Upper lobe of right lung (tissue), 1 donor: ENCODE measurements around the gene BCAS3. TPM values are rescaled to one million over a fixed set of nuclear protein-coding genes. Genes with fewer than 3 reads are reported as not detected.

ENCODE experiments used
- ATAC-seq: fragments of 200-7000 bp; cut with Tn5 transposase; one replicate; pipeline ENCODE4 v1.9.1; 2020; ENCODE audit warnings: mild to moderate bottlenecking, moderate library complexity
- DNase-seq: peaks from one replicate; pipeline ENCODE4 v3.0.0-alpha.2; 2020
- H3K27ac ChIP-seq: fragments of 200-600 bp; one replicate; pipeline ENCODE4 v1.8.0; 2022
- H3K27me3 ChIP-seq: fragments of 200-600 bp; one replicate; pipeline ENCODE4 v1.8.0; 2022; ENCODE audit warnings: mild to moderate bottlenecking
- H3K36me3 ChIP-seq: fragments of 200-600 bp; one replicate; pipeline ENCODE4 v1.8.0; 2022
- H3K4me1 ChIP-seq: fragments of 200-600 bp; one replicate; pipeline ENCODE4 v1.8.0; 2022
- H3K4me3 ChIP-seq: fragments of 200-600 bp; one replicate; pipeline ENCODE4 v1.8.0; 2022; ENCODE audit warnings: mild to moderate bottlenecking
- H3K9me3 ChIP-seq: fragments of 200-600 bp; one replicate; pipeline ENCODE4 v1.8.0; 2022
- intact Hi-C: fragments of 100-400 bp; cut with DNase I; formaldehyde crosslinking; loops from one replicate; pipeline ENCODE4 v1.11.0; 2022
- long read RNA-seq: library from polyadenylated mRNA; unstranded; transcript quantifications from one replicate; pipeline ENCODE4 v2.0.0, GENCODE V29; 2021
- total RNA-seq: library from RNA; stranded (reverse); fragmentation: NEBNext Ultra II Directional; extraction: Animal tissue kit (Norgen Biotek cat#: 25700); gene quantifications from one replicate; pipeline ENCODE4 v1.2.1, GENCODE V29; 2021
- TF ChIP-seq, protein P1 (sequence below): fragments of 200-600 bp; IDR thresholded peaks from one replicate; pipeline ENCODE4 v1.8.0; 2022; ENCODE audit warnings: antibody characterized with exemption
- donor health status: DM: no; HTN: yes; CAD: no; lungs with severe emphysema.

The BCAS3 gene
- total RNA-seq, result 23.5 TPM
- long read RNA-seq, full-length matches to known transcripts, result 4 of 15 reads
- long read RNA-seq, partial matches to known transcripts, result 0 of 15 reads
- long read RNA-seq, other reads (novel, unspliced or antisense), result 11 of 15 reads

DNA sequence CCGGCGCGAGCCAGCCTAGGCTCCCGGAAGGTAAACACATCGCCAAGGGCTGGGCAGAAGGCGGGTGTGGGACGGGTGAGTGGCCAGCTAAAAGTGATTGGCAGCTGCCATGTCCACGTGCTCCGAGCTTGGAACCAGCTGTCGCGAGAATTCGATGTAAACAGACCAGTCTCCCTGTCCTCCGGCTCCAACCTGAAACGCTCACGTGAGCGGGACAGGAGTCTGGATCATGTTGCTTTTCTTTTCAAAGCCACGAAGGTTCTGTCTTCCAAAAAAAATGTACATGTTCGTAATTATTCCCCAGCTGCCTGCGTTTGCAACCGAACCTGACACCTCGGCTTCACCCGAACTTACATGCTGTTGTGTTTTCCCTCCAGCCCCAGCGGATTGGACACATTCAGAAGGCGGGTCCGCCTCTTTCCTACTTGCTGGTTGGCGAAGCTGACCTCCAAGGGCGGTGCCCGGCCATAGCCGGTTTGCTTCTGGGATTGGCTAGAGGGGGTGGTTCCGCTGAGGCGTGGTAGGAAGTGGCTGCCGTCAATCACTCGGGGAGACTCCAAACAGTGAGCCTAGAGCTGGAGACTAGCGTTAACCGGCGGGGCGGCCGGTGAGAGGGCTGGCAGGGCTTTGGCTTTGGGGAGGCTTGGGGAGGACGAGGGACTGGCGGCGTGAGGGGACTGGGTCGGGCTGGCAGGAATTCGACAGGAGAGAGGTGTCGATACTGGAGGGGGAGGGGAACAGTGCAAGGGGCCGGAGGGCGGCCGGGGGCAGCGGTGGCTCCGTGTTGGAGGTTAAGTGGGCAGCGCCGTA lies at the start of gene BCAS3:
Gene BCAS3, plus strand, starts transcription at position 544 of the 810 bp plus-strand sequence.
- intact Hi-C loops, result no loop called here
- peak within 1 kb of the TSS; percentile 82 for H3K4me3 ChIP-seq

DNA sequence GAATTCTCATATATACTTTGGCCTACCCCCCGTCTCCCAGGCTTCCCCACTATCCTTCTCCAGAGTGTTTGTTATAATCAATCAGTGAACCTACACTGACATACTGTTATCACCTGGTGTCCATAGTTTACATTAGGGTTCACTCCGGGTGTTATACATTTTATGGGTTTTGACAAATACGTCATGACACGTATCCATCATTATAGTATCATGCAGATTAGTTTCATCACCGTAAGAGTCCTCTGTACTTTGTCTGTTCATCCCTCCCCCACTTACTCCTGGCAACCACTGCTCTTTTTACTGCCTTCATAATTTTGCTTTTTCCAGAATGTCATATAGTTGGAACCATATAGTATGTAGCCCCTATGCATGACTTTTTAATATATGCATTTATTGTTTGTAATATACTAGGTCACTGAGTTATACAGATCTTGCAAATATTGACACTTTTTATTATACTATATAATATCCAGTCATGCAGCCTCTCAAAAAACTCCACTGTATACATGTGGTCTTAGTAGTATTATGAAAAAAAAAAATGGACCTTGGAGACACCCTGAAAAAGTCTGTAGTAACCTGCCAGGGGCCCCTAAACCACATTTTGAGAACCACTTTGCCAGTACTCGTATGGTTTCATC lies 49.3 kb upstream of the BCAS3 start:
- ATAC-seq, result no peak
- intact Hi-C loops, result no loop called here

More for the DNA sequence above, at the start of gene BCAS3:
- no peaks in the 10 kb centered on the region for H3K36me3 ChIP-seq
- TF ChIP-seq, protein P1, sequence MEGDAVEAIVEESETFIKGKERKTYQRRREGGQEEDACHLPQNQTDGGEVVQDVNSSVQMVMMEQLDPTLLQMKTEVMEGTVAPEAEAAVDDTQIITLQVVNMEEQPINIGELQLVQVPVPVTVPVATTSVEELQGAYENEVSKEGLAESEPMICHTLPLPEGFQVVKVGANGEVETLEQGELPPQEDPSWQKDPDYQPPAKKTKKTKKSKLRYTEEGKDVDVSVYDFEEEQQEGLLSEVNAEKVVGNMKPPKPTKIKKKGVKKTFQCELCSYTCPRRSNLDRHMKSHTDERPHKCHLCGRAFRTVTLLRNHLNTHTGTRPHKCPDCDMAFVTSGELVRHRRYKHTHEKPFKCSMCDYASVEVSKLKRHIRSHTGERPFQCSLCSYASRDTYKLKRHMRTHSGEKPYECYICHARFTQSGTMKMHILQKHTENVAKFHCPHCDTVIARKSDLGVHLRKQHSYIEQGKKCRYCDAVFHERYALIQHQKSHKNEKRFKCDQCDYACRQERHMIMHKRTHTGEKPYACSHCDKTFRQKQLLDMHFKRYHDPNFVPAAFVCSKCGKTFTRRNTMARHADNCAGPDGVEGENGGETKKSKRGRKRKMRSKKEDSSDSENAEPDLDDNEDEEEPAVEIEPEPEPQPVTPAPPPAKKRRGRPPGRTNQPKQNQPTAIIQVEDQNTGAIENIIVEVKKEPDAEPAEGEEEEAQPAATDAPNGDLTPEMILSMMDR, result no peak
- DNase-seq (peak; percentile 98), ATAC-seq (peak; percentile 98)
- peaks cover 4% of the 10 kb centered on the region for H3K4me1 ChIP-seq
- no peaks in the 10 kb centered on the region for H3K9me3 ChIP-seq
- H3K27me3 ChIP-seq, result no peaks in the 10 kb centered on the region
- peak within 1 kb of the TSS; percentile 75 for H3K27ac ChIP-seq

DNA sequence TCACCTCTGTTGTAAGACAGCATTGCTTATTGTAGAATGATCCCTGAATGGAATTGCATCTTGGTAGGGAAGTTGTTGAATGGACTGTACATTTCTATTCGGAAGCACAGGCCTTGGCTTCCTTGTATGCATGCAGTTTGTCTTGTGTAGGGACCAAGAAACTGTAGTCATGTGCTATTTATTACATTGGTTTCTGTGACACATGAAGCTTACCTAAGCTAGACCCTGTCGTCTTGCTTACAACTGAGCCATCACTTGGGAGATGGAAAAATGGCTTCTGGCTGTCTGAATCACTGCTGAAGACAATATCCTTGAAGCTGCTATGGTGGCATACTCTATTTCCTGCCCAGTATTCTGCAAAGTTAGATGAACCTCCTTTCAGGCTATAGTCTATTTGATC lies 48.5 kb upstream of the BCAS3 start:
- TF ChIP-seq, protein P1, result no peak
- ATAC-seq (no peak), DNase-seq (no peak)
- H3K27me3 ChIP-seq, result no peaks in the 10 kb centered on the region
- intact Hi-C loops, result no loop called here
- no peaks in the 10 kb centered on the region for H3K9me3 ChIP-seq
- no peak overlapping the region for H3K4me3 ChIP-seq
- H3K27ac ChIP-seq, result no peak overlapping the region
- no peaks in the 10 kb centered on the region for H3K4me1 ChIP-seq
- peaks cover 31% of the 10 kb centered on the region for H3K36me3 ChIP-seq

More for the DNA sequence above, 49.3 kb upstream of the BCAS3 start:
- Histone ChIP-seq H3K9me3 (no peaks in the 10 kb centered on the region), H3K4me1 (no peaks in the 10 kb centered on the region), H3K4me3 (no peak overlapping the region), H3K27me3 (no peaks in the 10 kb centered on the region), H3K36me3 (peaks cover 26% of the 10 kb centered on the region), H3K27ac (no peak overlapping the region)
- DNase-seq, result no peak
- TF ChIP-seq, protein P1, result no peak

DNA sequence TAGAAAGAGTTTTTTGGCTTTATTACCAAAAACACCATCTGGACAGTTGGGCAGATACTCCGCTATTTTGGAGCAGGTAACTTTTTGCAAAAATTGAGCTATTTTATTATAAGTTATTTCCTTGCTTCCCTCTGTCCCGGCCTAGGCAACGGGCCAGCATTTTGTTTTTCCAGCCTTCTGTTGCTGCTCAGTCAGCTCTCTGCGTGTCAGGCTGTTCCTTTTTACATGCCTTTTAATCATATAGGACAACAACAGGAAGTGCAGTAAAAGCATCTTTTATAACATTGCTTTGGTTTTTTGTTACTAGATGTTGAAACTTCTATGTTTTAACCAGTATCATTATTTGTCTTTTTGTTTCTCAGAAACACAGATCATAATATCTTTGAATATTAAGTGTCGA lies 47.3 kb upstream of the BCAS3 start:
- no peak for DNase-seq

DNA sequence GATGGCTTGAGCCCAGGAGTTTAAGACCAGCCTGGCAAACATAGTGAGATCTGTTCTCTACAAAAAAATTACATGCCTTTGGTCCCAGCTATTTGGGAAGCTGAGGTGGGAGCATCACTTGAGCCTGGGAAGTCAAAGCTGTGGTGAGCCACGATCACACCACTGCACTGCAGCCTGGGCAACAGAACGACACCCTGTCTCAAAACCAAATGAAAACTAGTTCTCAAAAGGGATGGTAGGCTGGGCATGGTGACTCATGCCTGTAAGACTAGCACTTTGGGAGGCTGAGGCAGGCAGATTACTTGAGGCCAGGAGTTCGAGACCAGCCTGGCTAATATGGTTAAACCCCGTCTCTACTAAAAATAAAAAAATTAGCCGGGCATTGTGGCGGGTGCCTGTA lies 46.5 kb upstream of the BCAS3 start:
- intact Hi-C loops, result no loop called here
- DNase-seq, result no peak
- no peaks in the 10 kb centered on the region for H3K9me3 ChIP-seq
- H3K4me1 ChIP-seq, result no peaks in the 10 kb centered on the region
- TF ChIP-seq, protein P1, result no peak
- no peaks in the 10 kb centered on the region for H3K27me3 ChIP-seq
- H3K27ac ChIP-seq, result no peak overlapping the region
- no peak overlapping the region for H3K4me3 ChIP-seq
- peaks cover 33% of the 10 kb centered on the region for H3K36me3 ChIP-seq
- no peak for ATAC-seq

More for the DNA sequence above, 47.3 kb upstream of the BCAS3 start:
- Histone ChIP-seq H3K9me3 (no peaks in the 10 kb centered on the region), H3K4me1 (no peaks in the 10 kb centered on the region), H3K27ac (no peak overlapping the region), H3K36me3 (peaks cover 31% of the 10 kb centered on the region), H3K4me3 (no peak overlapping the region), H3K27me3 (no peaks in the 10 kb centered on the region)
- TF ChIP-seq, protein P1, result no peak
- no peak for ATAC-seq
- intact Hi-C loops, result no loop called here
